ENCODE measurements around the gene OSCP1.

The OSCP1 gene

DNA sequence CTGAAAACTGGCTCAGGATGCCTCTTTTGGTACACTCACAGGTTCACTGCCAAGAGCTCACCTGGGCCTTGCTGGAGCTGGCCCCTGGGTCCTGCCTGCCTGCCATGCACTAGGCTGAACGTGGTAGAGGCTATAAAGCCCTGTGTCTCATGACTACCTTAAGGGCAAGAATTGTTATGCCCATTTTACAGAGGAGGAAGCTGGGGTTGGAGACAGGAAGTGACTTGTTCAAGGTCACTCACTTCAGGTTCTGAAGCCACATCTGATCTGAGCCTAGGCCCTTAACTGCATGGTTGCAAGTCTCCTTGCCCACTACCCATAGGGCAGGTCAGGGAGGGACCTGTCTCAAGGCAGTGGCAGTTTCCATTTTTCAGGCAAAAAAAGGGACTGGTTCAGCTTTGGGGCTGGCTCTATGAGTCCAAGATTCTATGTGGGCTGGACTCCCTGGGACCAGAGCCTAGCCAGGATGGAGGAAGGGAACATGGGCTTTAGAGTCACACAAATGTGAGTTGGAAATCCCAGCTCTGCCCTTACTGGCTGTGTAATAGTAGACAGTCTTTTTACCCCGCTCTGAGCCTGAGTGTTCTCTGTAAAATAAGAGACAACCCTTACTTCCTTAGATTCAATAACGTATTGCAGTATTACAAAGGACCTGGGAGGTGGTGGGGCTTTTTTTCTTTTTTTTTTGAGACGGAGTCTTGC lies 72.3 kb downstream of the OSCP1 start:
- TF ChIP-seq CTCF (IDR thresholded peaks at IDR 0.05; ENCODE audit: low read depth, low read length, missing control alignments) = no peak
- no peak overlapping the region for H3K4me3 ChIP-seq (ENCODE audit: low read depth, low read length)
- no peak for DNase-seq (ENCODE audit: low read depth)

DNA sequence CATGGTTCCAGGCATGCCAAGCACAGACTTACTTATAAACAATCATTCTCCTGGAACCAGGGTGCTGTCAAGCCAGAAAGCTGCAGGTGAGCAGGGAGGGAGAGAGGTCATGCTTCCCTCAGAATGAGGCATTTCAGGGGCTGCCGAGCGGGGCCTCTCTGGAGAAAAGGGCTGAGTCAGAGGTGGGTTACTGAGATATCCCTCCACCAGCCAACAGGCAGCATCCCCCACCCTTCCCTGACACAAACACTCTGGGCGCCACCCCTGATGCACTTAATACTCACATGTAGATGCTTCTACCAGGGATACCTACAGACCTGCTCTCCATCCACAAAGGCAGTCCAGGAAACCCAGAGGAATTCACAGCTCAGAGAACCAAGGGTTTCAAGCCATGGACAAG lies 77.6 kb downstream of the OSCP1 start:
- no peak for TF ChIP-seq CTCF (IDR thresholded peaks at IDR 0.05; ENCODE audit: low read depth, low read length, missing control alignments)
- H3K4me3 ChIP-seq (ENCODE audit: low read depth, low read length) = no peak overlapping the region
- no peak for DNase-seq (ENCODE audit: low read depth)

GRCh38 chr1:36369061-36369861 lies 81.0 kb downstream of the OSCP1 start:
- TF ChIP-seq CTCF (IDR thresholded peaks at IDR 0.05; ENCODE audit: low read depth, low read length, missing control alignments) = peak; percentile 86
- DNase-seq (ENCODE audit: low read depth) = no peak
- no peak overlapping the region for H3K4me3 ChIP-seq (ENCODE audit: low read depth, low read length)
